Heart left ventricle (tissue), 16 donors: ENCODE results near the gene SLC26A8. TPM values are rescaled to one million over a fixed set of nuclear protein-coding genes. Genes with fewer than 3 reads are reported as not detected.
"Not testable (repeated sequence)": the region's sequence is repeated elsewhere in the genome, so short reads cannot be mapped to it uniquely, and the experiment has no call there.

Experiments
- ATAC-seq, 4 donors: fragments of 200-7000 bp; cut with Tn5 transposase; one replicate each; pipeline ENCODE4 v1.9.1; 2020 to 2022; ENCODE audit warnings: moderate library complexity in 4 of 4, mild to moderate bottlenecking in 3 of 4, moderate number of reproducible peaks in 1 of 4
- DNase-seq, 5 donors: peaks; one replicate each; pipeline ENCODE4 v3.0.0-alpha.2; 2020
- H3K27ac ChIP-seq, 12 donors: fragments of 200-600 bp; sonication (generic) in 4 of 12; one replicate each; pipeline versions ENCODE4 v1.5.0 to v1.8.0; 2016 to 2022; ENCODE audit warnings: mild to moderate bottlenecking in 2 of 12
- H3K27me3 ChIP-seq, 9 donors: fragments of 200-600 bp; sonication (generic) in 2 of 9; one replicate each; pipeline versions ENCODE4 v1.5.1 to v1.8.0; 2016 to 2022; ENCODE audit warnings: mild to moderate bottlenecking in 3 of 9
- H3K36me3 ChIP-seq, 9 donors: fragments of 200-600 bp; sonication (generic) in 2 of 9; one replicate each; pipeline versions ENCODE4 v1.5.0 to v1.8.0; 2018 to 2022; ENCODE audit warnings: mild to moderate bottlenecking in 2 of 9
- H3K4me1 ChIP-seq, 12 donors: fragments of 200-600 bp; sonication (generic) in 4 of 12; one replicate each; pipeline versions ENCODE4 v1.5.0 to v1.8.0; 2016 to 2022; ENCODE audit warnings: mild to moderate bottlenecking in 3 of 12
- H3K4me3 ChIP-seq, 12 donors: fragments of 200-600 bp; sonication (generic) in 4 of 12; one replicate each; pipeline versions ENCODE4 v1.5.0 to v1.8.0; 2017 to 2022; ENCODE audit warnings: mild to moderate bottlenecking in 9 of 12, moderate library complexity in 4 of 12
- H3K9me3 ChIP-seq, 12 donors: fragments of 200-600 bp; sonication (generic) in 4 of 12; one replicate each; pipeline versions ENCODE4 v1.5.0 to v1.8.0; 2016 to 2022; ENCODE audit warnings: mild to moderate bottlenecking in 1 of 12
- CTCF ChIP-seq, 12 donors: fragments of 200-600 bp; sonication (generic) in 4 of 12; IDR thresholded peaks; one replicate each; pipeline versions ENCODE4 v1.5.0 to v1.8.0; 2018 to 2022; ENCODE audit warnings: antibody characterized with exemption in 12 of 12, mild to moderate bottlenecking in 5 of 12
- POLR2A ChIP-seq, 2 donors: fragments of 450-650 bp; IDR thresholded peaks; one replicate each; pipeline ENCODE4 v1.6.1; 2017; ENCODE audit warnings: antibody characterized with exemption in 2 of 2, mild to moderate bottlenecking in 2 of 2, moderate library complexity in 2 of 2
- WGBS, 4 donors: extraction: QIAGEN DNeasy Blood & Tissue Kit in 2 of 4; methylation state at CpG; one replicate each; pipeline versions ENCODE4 v1.1.5 to v1.1.7; 2013 to 2018; 5-methylcytosine and 5-hydroxymethylcytosine counted together
- intact Hi-C, 10 donors: fragments of 100-400 bp; cut with DNase I; formaldehyde crosslinking; loops; one replicate each; pipeline versions ENCODE4 v1.11.1 to v1.14.2; 2022
- polyA plus RNA-seq, 2 donors: library from polyadenylated mRNA; stranded (reverse); fragments of 200-250 nt; gene quantifications; one replicate each; pipeline ENCODE4 v1.2.3, GENCODE V29; 2013
- total RNA-seq, 9 donors: library from RNA; depleted of rRNA in 2 of 9; stranded (reverse); fragments of >200 nt in 2 of 9; fragmentation: NEBNext Ultra II Directional in 3 of 9; extraction: Animal tissue kit (Norgen Biotek cat#: 25700) in 3 of 9; gene quantifications; one replicate each; pipeline versions ENCODE4 v1.1.0 to v1.2.4, GENCODE V29; 2016 to 2023
- donor health status: ischemic (EF 13 %, LVEDD 7.1; RV severe dilation, severe dysfunction).
- donor health status: healthy with polysubstance abuse.
- donor health status: DM: no; HTN: yes; CAD: no.
- donor health status: DM: no; HTN: no; CAD: no.
- donor health status: ischemic (EF 25% LVEDD 6.9; RV normal size, moderate dysfunction).
- donor health status: ischemic (EF 25% LVEDD 5.7; RV mildly dilated, moderate dysfunction).
- donor health status: healthy.
- donor health status: DM: yes; HTN: yes; CAD: no.
- donor health status: ischemic (EF 35%, LVEDD 5.7; RV mildly dilated, moderate dysfunction).
- donor health status: nonischemic (EF 11% LVEDD 7.7; RV severe dilation, severe dysfunction).
- donor health status: DM: yes; HTN: yes; CAD: no.
- donor health status: PGD.
- donor health status: ischemic (EF 29% LVEDD 5.4; RV normal size, mild dysfunction).
- donor health status: nonischemic (EF 23%, LVEDD 6.1; RV moderate dilation, normal function).

SLC26A8 gene
- total and polyA plus RNA-seq, 11 donors, result 0.08 to 0.36 (median 0.29) TPM; not detected in 6

DNA sequence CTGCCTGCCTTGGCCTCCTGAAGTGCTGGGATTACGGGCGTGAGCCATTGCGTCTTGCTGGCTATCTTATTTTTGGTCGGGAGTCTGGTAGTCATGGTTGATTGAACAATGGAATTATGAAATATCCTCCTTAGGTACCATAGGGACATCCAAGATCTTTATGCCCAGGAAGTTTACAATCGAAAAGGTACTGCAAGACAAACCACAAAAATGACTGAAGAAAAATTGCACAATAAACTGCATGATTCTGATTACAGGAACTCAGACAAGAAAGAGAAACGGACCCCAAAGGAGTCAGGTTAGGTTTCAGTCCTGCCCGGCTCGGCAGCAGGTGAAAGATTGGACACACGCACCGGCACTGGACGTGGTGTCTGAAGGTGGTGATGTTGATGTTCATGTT lies 5.3 kb downstream of the SLC26A8 start:
- Histone ChIP-seq H3K27me3 (peaks cover 0 to 17% (median 4%) of the 10 kb centered on the region in 9 donors), H3K4me1 (peaks cover 0 to 13% (median 0%) of the 10 kb centered on the region in 12 donors), H3K36me3 (no peaks in the 10 kb centered on the region), H3K27ac (no peak overlapping the region), H3K9me3 (no peaks in the 10 kb centered on the region), H3K4me3 (no peak overlapping the region)
- ATAC-seq (no peak), DNase-seq (no peak)
- intact Hi-C loops, result no loop called here
- TF ChIP-seq CTCF (IDR thresholded peaks at IDR 0.05) (no peak), POLR2A (IDR thresholded peaks at IDR 0.05) (no peak)
- WGBS, 4 donors, result 90 to 95% (median 92%) methylated on average over 11 of the region's 11 CpGs

GRCh38 chr6:36018339-36018738 lies 6.1 kb downstream of the SLC26A8 start:
- no peak for DNase-seq
- no peak for ATAC-seq
- no peak overlapping the region for H3K27ac ChIP-seq
- peaks cover 0 to 8% (median 0%) of the 10 kb centered on the region in 9 donors for H3K27me3 ChIP-seq
- no peak for TF ChIP-seq POLR2A (IDR thresholded peaks at IDR 0.05)
- H3K36me3 ChIP-seq, result no peaks in the 10 kb centered on the region
- H3K4me1 ChIP-seq, result peaks cover 0 to 12% (median 0%) of the 10 kb centered on the region in 12 donors
- WGBS, 4 donors, result 70 to 99% (median 95%) methylated on average over 2 of the region's 2 CpGs
- H3K9me3 ChIP-seq, result no peaks in the 10 kb centered on the region
- intact Hi-C loops, result no loop called here
- H3K4me3 ChIP-seq, result no peak overlapping the region

- ATAC-seq, result no peak
- WGBS, 4 donors, result 80 to 88% (median 86%) methylated on average over 4 of the region's 4 CpGs
These were observed 8.8 kb downstream of the SLC26A8 start for GRCh38 chr6:36015666-36016065.

DNA sequence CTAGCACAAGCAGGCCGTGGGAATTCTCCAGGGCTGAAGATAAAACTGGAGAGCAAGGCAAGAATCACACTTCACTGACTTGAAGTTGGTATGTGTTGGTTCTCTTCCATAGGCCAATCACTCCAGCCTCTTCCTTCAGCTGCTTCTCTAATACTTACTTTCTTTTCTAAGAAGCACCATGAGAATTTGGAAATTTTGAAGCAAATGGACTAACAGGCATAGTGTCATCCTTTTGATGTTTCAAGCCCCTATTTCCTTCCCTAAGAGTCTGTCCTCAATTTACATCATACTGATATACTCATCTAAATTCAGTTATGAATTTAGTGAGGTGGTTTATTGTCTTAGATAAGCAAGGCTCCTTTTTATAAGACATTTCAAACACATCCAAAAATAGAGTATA lies 24.0 kb downstream of the SLC26A8 start:
- no peaks in the 10 kb centered on the region for H3K36me3 ChIP-seq
- TF ChIP-seq POLR2A (IDR thresholded peaks at IDR 0.05) (no peak), CTCF (IDR thresholded peaks at IDR 0.05) (no peak)
- H3K9me3 ChIP-seq, result no peaks in the 10 kb centered on the region
- ATAC-seq (no peak), DNase-seq (no peak)
- no peaks in the 10 kb centered on the region for H3K27me3 ChIP-seq
- 51 to 60% (median 57%) methylated on average over 1 of the region's 1 CpG for WGBS, 4 donors
- intact Hi-C loops, result no loop called here
- H3K4me3 ChIP-seq, result no peak overlapping the region
- no peak overlapping the region for H3K27ac ChIP-seq
- no peaks in the 10 kb centered on the region for H3K4me1 ChIP-seq

More at GRCh38 chr6:36015666-36016065, 8.8 kb downstream of the SLC26A8 start:
- Histone ChIP-seq H3K4me1 (peaks cover 0 to 12% (median 0%) of the 10 kb centered on the region in 12 donors), H3K27ac (no peak overlapping the region), H3K9me3 (no peaks in the 10 kb centered on the region), H3K4me3 (no peak overlapping the region), H3K36me3 (no peaks in the 10 kb centered on the region), H3K27me3 (peaks cover 0 to 6% (median 0%) of the 10 kb centered on the region in 9 donors)
- TF ChIP-seq CTCF (IDR thresholded peaks at IDR 0.05) (no peak), POLR2A (IDR thresholded peaks at IDR 0.05) (no peak)
- intact Hi-C loops, result no loop called here
- no peak for DNase-seq

GRCh38 chr6:35993150-35993549 lies 31.3 kb downstream of the SLC26A8 start:
- intact Hi-C loops, result no loop called here
- no peak for DNase-seq
- Histone ChIP-seq H3K27ac (no peak overlapping the region), H3K36me3 (no peaks in the 10 kb centered on the region), H3K27me3 (peaks cover 0 to 4% (median 0%) of the 10 kb centered on the region in 9 donors), H3K9me3 (no peaks in the 10 kb centered on the region), H3K4me1 (no peaks in the 10 kb centered on the region), H3K4me3 (no peak overlapping the region)
- WGBS, 4 donors, result 70 to 87% (median 81%) methylated on average over 3 of the region's 3 CpGs
- no peak for ATAC-seq
- no peak for TF ChIP-seq POLR2A (IDR thresholded peaks at IDR 0.05)
- no peak for TF ChIP-seq CTCF (IDR thresholded peaks at IDR 0.05)

DNA sequence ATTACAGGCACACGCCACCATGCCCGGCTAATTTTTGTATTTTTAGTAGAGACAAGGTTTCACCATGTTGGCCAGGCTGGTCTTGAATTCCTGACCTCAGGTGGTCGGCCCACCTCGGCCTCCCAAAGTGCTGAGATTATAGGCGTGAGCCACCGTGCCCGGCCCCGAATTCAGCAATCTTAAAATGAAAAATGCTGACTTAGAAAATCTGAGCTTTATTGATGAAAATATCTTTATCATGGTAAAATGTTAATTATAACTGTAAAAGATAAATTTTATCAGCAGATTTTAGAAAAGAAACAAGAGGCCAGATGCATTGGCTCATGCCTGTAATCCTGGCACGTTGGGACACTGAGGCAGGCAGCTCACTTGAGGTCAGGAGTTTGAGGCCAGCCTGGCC lies 36.4 kb downstream of the SLC26A8 start:
- ATAC-seq, DNase-seq, H3K9me3 ChIP-seq, H3K4me3 ChIP-seq, intact Hi-C loops, H3K27me3 ChIP-seq, H3K4me1 ChIP-seq, H3K27ac ChIP-seq, H3K36me3 ChIP-seq: not testable (repeated sequence)
- 83 to 93% (median 86%) methylated on average over 9 of the region's 9 CpGs for WGBS, 4 donors
